ENCODE measurements around the gene RABGEF1. TPM values are rescaled to one million over a fixed set of nuclear protein-coding genes. Genes with fewer than 3 reads are reported as not detected.

Gene RABGEF1
- total and polyA plus RNA-seq, 2 of the 8 experiments (the other 6 are each of a cell fraction or from before 2014, with no cell fraction given): 10.2 to 18.0 TPM

DNA sequence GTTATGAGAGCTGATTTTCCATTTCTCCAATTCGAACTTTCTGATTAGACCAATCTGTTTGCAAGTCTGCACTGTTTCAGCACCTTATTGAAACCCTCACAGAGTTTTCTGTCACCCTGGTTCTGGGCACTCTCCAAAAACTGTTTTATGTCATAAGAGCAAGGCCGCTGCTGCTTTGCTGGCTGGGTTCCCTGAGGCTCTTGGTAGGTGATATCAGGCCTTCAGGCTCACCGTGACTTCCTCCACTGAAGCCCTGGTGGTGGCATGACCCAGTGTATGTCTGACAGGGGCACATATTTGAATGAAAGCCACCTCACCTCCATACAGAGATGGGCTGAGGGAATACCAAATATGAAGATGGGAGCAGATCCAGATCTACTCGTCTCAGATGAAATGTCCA, 8.3 kb downstream of the RABGEF1 start:
- H3K4me2 ChIP-seq (ENCODE audit: insufficient read depth in 1 of 2, low read depth in 2 of 2, low read length in 2 of 2): no peak overlapping the region
- peaks cover 0 to 7% of the 10 kb centered on the region in 2 experiments for H4K20me1 ChIP-seq (replicated peaks in 1 of 2; ENCODE audit: control insufficient read depth in 1 of 2, insufficient read depth in 2 of 2, low read length in 2 of 2)
- no peak overlapping the region for H2BK5ac ChIP-seq (ENCODE audit: low read depth, low read length)
- no peak overlapping the region for H4K8ac ChIP-seq (ENCODE audit: extremely low read depth, insufficient read depth, low read length)
- H3K23ac ChIP-seq (ENCODE audit: insufficient read length): no peak overlapping the region
- H3K23me2 ChIP-seq (ENCODE audit: low read depth, low read length): no peaks in the 10 kb centered on the region
- TF ChIP-seq GTF2F1 (IDR thresholded peaks at IDR 0.05; ENCODE audit: borderline replicate concordance, low read depth, low read length) (no peak), RNF2 (IDR thresholded peaks at IDR 0.05; ENCODE audit: borderline replicate concordance, low read depth, low read length, missing control alignments, poor library complexity, severe bottlenecking) (no peak), SAP30 (IDR thresholded peaks at IDR 0.05; ENCODE audit: insufficient read depth, insufficient replicate concordance, low read length) (no peak), EGR1 (IDR thresholded peaks at IDR 0.05; ENCODE audit: borderline replicate concordance, low read depth, low read length) (no peak), CEBPB (IDR thresholded peaks at IDR 0.05; ENCODE audit: low read depth, low read length) (no peak), HDAC6 (IDR thresholded peaks at IDR 0.05; ENCODE audit: low read depth, low read length) (no peak), KDM5A (IDR thresholded peaks at IDR 0.05; ENCODE audit: low read length) (no peak), TEAD4 (IDR thresholded peaks at IDR 0.05; ENCODE audit: low read depth, low read length) (no peak), TCF12 (IDR thresholded peaks at IDR 0.05; ENCODE audit: low read depth, low read length) (no peak), SP1 (IDR thresholded peaks at IDR 0.05; ENCODE audit: low read depth, low read length) (no peak)
- TF ChIP-seq, protein P1, sequence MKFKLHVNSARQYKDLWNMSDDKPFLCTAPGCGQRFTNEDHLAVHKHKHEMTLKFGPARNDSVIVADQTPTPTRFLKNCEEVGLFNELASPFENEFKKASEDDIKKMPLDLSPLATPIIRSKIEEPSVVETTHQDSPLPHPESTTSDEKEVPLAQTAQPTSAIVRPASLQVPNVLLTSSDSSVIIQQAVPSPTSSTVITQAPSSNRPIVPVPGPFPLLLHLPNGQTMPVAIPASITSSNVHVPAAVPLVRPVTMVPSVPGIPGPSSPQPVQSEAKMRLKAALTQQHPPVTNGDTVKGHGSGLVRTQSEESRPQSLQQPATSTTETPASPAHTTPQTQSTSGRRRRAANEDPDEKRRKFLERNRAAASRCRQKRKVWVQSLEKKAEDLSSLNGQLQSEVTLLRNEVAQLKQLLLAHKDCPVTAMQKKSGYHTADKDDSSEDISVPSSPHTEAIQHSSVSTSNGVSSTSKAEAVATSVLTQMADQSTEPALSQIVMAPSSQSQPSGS (IDR thresholded peaks at IDR 0.05; ENCODE audit: low read length): no peak
- no peaks in the 10 kb centered on the region for H3K9me3 ChIP-seq (ENCODE audit: insufficient read depth in 2 of 2, low read depth in 1 of 2, low read length in 1 of 2)
- no peak overlapping the region for H2AFZ ChIP-seq (ENCODE audit: low read length)
- H3K9ac ChIP-seq (replicated peaks in 1 of 4; ENCODE audit: extremely low read depth in 1 of 4, low read depth in 3 of 4, low read length in 3 of 4): 0 out of 7 replicates have a peak overlapping the region, but pooled peaks of 1 of the 4 experiments have one; percentile 18
- POLR2A ChIA-PET (ENCODE audit: partially characterized antibody): no interaction called here
- DNase-seq (ENCODE audit: low read depth in 1 of 2, low spot score in 2 of 2): no peak
- no peak for FAIRE-seq
- no peak overlapping the region for H3K4me3 ChIP-seq (ENCODE audit: extremely low read depth in 1 of 4, insufficient read depth in 2 of 4, low read depth in 3 of 4, low read length in 4 of 4)
- H4K5ac ChIP-seq (ENCODE audit: insufficient read length, low read depth, low read length): no peak overlapping the region
- no peaks in the 10 kb centered on the region for H3K27me3 ChIP-seq (replicated peaks in 1 of 4; ENCODE audit: control insufficient read depth in 3 of 4, extremely low read depth in 1 of 4, insufficient read depth in 3 of 4, low read length in 3 of 4)
- CTCF ChIA-PET (ENCODE audit: partially characterized antibody): interaction anchor here (0.6 kb wide), 1 partner anchor 25 kb away, joined by 3 read pairs; no protein-coding TSS in a partner anchor
- H2BK12ac ChIP-seq (ENCODE audit: low read depth, low read length): no peak overlapping the region
- peaks cover 4% of the 10 kb centered on the region for H3K79me1 ChIP-seq (ENCODE audit: low read depth, low read length)
- no peak overlapping the region for H2AK5ac ChIP-seq (ENCODE audit: low read depth, low read length)
- WGBS, 2 experiments (ENCODE audit: extremely low coverage in 1 of 2, insufficient coverage in 1 of 2, insufficient read length in 1 of 2, insufficient replicate concordance in 2 of 2, low coverage in 1 of 2, low lambda C conversion rate in 2 of 2, missing lambda C conversion rate in 1 of 2): 63% methylated on average over 4 of the region's 4 CpGs; no CpG with 5 or more reads in 1 of the 2 experiments
- no peaks in the 10 kb centered on the region for H3K4me1 ChIP-seq (replicated peaks in 1 of 4; ENCODE audit: control insufficient read depth in 3 of 4, insufficient read depth in 4 of 4, low read length in 3 of 4)
- H3K14ac ChIP-seq (ENCODE audit: insufficient read length): no peak overlapping the region
- H2BK20ac ChIP-seq (ENCODE audit: low read length): no peak overlapping the region
- no peak overlapping the region for H3K4ac ChIP-seq (replicated peaks; ENCODE audit: insufficient read length, low read depth, low read length)
- H3K27ac ChIP-seq (ENCODE audit: low read depth, low read length): no peak overlapping the region
- H3K79me2 ChIP-seq (ENCODE audit: control insufficient read depth in 1 of 2, insufficient read depth in 2 of 2, low read length in 2 of 2): peaks cover 6 to 74% of the 10 kb centered on the region in 2 experiments; a peak in 3 of 4 replicates
- no peak overlapping the region for H2BK120ac ChIP-seq (replicated peaks; ENCODE audit: low read depth, low read length)
- H3K36me3 ChIP-seq (ENCODE audit: control insufficient read depth in 2 of 4, insufficient read depth in 4 of 4, low read length in 3 of 4): no peaks in the 10 kb centered on the region
- H2BK15ac ChIP-seq (ENCODE audit: low read length): no peak overlapping the region
- H3K18ac ChIP-seq (ENCODE audit: extremely low read depth, low read length): no peak overlapping the region
- H3K56ac ChIP-seq (replicated peaks; ENCODE audit: insufficient read length, low read depth, low read length): no peak overlapping the region
- H4K91ac ChIP-seq (replicated peaks; ENCODE audit: insufficient read length, low read length): no peak overlapping the region
